Stimulated activated CD4-positive, alpha-beta T cell treated with anti-CD3 and anti-CD28 coated beads, Interleukin-1b, Interleukin-23, amount 100 ng/mL, for 4 hours (primary cell): ENCODE results near the gene ADTRP.
"Not testable (repeated sequence)": the region's sequence is repeated elsewhere in the genome, so short reads cannot be mapped to it uniquely, and the experiment has no call there.

ENCODE experiments used
- DNase-seq, 2 donors: peaks; one replicate each; pipeline ENCODE4 v3.0.0-alpha.2; 2020; ENCODE audit warnings: low read depth in 2 of 2

ADTRP gene

GRCh38 chr6:11692451-11693376 lies 85.9 kb downstream of the ADTRP start:
- DNase-seq: no peak

GRCh38 chr6:11689847-11690246 lies 88.8 kb downstream of the ADTRP start:
- no peak for DNase-seq

- DNase-seq: not testable (repeated sequence)
Observed at GRCh38 chr6:11689400-11689799, 89.2 kb downstream of the ADTRP start.

GRCh38 chr6:11688425-11688709 lies 90.2 kb downstream of the ADTRP start:
- DNase-seq: no peak

- DNase-seq: no peak
Observed at GRCh38 chr6:11685481-11686093, 93.0 kb downstream of the ADTRP start.

- DNase-seq: no peak
Observed at GRCh38 chr6:11684901-11685480, 93.6 kb downstream of the ADTRP start.

GRCh38 chr6:11683871-11684270 lies 94.7 kb downstream of the ADTRP start:
- DNase-seq: no peak

- no peak for DNase-seq
Observed at GRCh38 chr6:11682561-11682975, 96.0 kb downstream of the ADTRP start.

- DNase-seq: no peak
Observed at GRCh38 chr6:11681770-11682169, 96.8 kb downstream of the ADTRP start.

- DNase-seq: no peak
Observed at GRCh38 chr6:11681357-11681756, 97.2 kb downstream of the ADTRP start.

GRCh38 chr6:11680479-11680878 lies 98.1 kb downstream of the ADTRP start:
- not testable (repeated sequence) for DNase-seq

GRCh38 chr6:11679099-11679498 lies 99.5 kb downstream of the ADTRP start:
- no peak for DNase-seq

- no peak for DNase-seq
Observed at GRCh38 chr6:11675601-11676000, 103.0 kb downstream of the ADTRP start.

- no peak for DNase-seq
Observed at GRCh38 chr6:11672669-11673068, 105.9 kb downstream of the ADTRP start.

GRCh38 chr6:11672256-11672655 lies 106.3 kb downstream of the ADTRP start:
- DNase-seq: no peak

- no peak for DNase-seq
Observed at GRCh38 chr6:11669696-11670095, 108.9 kb downstream of the ADTRP start.

GRCh38 chr6:11668455-11668854 lies 110.1 kb downstream of the ADTRP start:
- DNase-seq: no peak

- DNase-seq: no peak
Observed at GRCh38 chr6:11667876-11668275, 110.7 kb downstream of the ADTRP start.

GRCh38 chr6:11665604-11666326 lies 112.8 kb downstream of the ADTRP start:
- DNase-seq: no peak
